Neural progenitor cell (in vitro differentiated cells): Measurements from ENCODE around the gene TSPAN32.

Experiments used
- EZH2 ChIP-seq: fragments of 200-600 bp; sonication (generic); IDR thresholded peaks from 2 replicates; pipeline ENCODE4 v1.6.1; 2017; ENCODE audit warnings: antibody characterized with exemption, mild to moderate bottlenecking, moderate library complexity
- TF ChIP-seq, protein P1 (sequence below): fragments of 200-600 bp; sonication (generic); IDR thresholded peaks from 2 replicates; pipeline ENCODE4 v1.5.1; 2017; ENCODE audit warnings: antibody characterized with exemption, mild to moderate bottlenecking

DNA sequence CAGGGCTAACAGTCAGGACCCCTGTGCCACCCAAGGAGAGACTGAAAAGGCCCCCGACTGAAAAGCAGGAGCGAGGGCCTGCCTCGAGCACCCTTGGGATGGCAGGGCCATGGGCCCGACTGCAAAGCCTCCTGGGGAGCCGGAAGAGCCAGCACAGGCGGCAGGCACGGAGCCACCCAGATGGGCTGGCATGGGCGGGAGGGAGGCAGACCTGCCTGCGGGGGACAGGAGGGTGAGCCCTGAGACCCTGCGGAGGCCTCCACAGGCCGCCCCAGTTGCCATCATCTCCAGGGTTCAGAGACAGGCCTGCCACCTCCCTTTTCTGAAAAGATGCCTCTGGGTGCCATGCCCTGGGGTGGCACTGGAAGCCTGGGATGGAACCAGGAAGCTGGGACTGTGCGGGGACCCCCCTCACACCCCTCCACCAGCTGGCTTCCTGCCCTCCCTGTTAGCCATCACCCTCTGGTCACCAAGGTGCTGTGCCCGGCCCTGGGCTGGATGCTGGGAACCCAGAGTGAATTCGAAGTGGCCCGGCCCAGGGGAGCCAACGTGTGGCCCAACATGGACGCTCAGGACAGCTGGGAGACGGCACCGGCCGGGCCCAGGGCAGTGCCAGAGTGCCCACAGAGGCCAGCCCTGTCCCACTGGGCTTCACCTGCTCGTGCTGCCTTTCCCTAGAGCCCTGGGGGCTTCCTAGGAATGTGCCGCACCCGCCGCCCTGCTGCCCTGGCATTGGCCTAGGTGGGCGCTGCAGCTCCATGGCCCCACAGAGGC, 13.8 kb downstream of the TSPAN32 start:
- TF ChIP-seq, protein P1, sequence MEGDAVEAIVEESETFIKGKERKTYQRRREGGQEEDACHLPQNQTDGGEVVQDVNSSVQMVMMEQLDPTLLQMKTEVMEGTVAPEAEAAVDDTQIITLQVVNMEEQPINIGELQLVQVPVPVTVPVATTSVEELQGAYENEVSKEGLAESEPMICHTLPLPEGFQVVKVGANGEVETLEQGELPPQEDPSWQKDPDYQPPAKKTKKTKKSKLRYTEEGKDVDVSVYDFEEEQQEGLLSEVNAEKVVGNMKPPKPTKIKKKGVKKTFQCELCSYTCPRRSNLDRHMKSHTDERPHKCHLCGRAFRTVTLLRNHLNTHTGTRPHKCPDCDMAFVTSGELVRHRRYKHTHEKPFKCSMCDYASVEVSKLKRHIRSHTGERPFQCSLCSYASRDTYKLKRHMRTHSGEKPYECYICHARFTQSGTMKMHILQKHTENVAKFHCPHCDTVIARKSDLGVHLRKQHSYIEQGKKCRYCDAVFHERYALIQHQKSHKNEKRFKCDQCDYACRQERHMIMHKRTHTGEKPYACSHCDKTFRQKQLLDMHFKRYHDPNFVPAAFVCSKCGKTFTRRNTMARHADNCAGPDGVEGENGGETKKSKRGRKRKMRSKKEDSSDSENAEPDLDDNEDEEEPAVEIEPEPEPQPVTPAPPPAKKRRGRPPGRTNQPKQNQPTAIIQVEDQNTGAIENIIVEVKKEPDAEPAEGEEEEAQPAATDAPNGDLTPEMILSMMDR, result no peak
- no peak for TF ChIP-seq EZH2
